Measurements from ENCODE around the gene RBM3.

The RBM3 gene

GRCh38 chrX:48606091-48606490 is 31.8 kb downstream of the RBM3 start:
- Histone ChIP-seq H3K4me2 (ENCODE audit: insufficient read depth, low read length, poor library complexity, severe bottlenecking) (no peak overlapping the region), H3K4me3 (ENCODE audit: low read length in 2 of 2) (no peak overlapping the region), H3K4ac (ENCODE audit: low read length) (no peak overlapping the region), H4K91ac (ENCODE audit: low read depth, low read length, poor library complexity) (no peak overlapping the region), H2BK120ac (ENCODE audit: low read depth, low read length) (no peak overlapping the region), H2AK5ac (ENCODE audit: low read depth, low read length) (no peak overlapping the region), H3K4me1 (ENCODE audit: control insufficient read depth in 2 of 2, insufficient read depth in 1 of 2, low read depth in 1 of 2, low read length in 2 of 2) (no peaks in the 10 kb centered on the region), H2AFZ (ENCODE audit: low read length) (no peak overlapping the region), H2BK12ac (ENCODE audit: low read length) (no peak overlapping the region), H3K14ac (ENCODE audit: low read length) (no peak overlapping the region), H3K79me1 (ENCODE audit: low read depth, low read length) (no peaks in the 10 kb centered on the region), H3K9ac (ENCODE audit: low read depth, low read length, poor library complexity) (no peak overlapping the region), H2BK5ac (ENCODE audit: low read length) (no peak overlapping the region), H3K27ac (replicated peaks; ENCODE audit: low read length) (no peak overlapping the region), H4K8ac (ENCODE audit: low read depth, low read length) (no peak overlapping the region), H3K18ac (ENCODE audit: low read length) (no peak overlapping the region), H3K23ac (ENCODE audit: low read depth, low read length, poor library complexity) (no peak overlapping the region), H3K27me3 (ENCODE audit: control insufficient read depth in 3 of 3, insufficient read depth in 3 of 3, low read depth in 1 of 3, low read length in 3 of 3) (no peaks in the 10 kb centered on the region), H3K36me3 (replicated peaks in 1 of 2; ENCODE audit: control insufficient read depth in 2 of 2, insufficient read depth in 2 of 2, low read length in 2 of 2) (peaks cover 4 to 36% of the 10 kb centered on the region in 2 donors), H2BK15ac (ENCODE audit: low read length) (no peak overlapping the region), H3K9me3 (replicated peaks in 1 of 2; ENCODE audit: control insufficient read depth in 2 of 2, insufficient read depth in 1 of 2, low read depth in 1 of 2, low read length in 2 of 2) (no peaks in the 10 kb centered on the region)
- WGBS, 2 donors (ENCODE audit: extremely low coverage in 2 of 2, insufficient read length in 2 of 2, insufficient replicate concordance in 1 of 2) = no CpG with 5 or more reads among the region's 6 CpGs
- DNase-seq (ENCODE audit: low spot score) = no peak

GRCh38 chrX:48611703-48612102 is 37.4 kb downstream of the RBM3 start:
- Histone ChIP-seq H2BK12ac (ENCODE audit: low read length) (no peak overlapping the region), H3K79me1 (ENCODE audit: low read depth, low read length) (no peaks in the 10 kb centered on the region), H2BK15ac (ENCODE audit: low read length) (no peak overlapping the region), H4K8ac (ENCODE audit: low read depth, low read length) (no peak overlapping the region), H3K27me3 (ENCODE audit: control insufficient read depth in 3 of 3, insufficient read depth in 3 of 3, low read depth in 1 of 3, low read length in 3 of 3) (no peaks in the 10 kb centered on the region), H2BK5ac (ENCODE audit: low read length) (no peak overlapping the region), H2AFZ (ENCODE audit: low read length) (no peak overlapping the region), H3K4ac (ENCODE audit: low read length) (no peak overlapping the region), H3K23ac (ENCODE audit: low read depth, low read length, poor library complexity) (no peak overlapping the region), H3K14ac (ENCODE audit: low read length) (no peak overlapping the region), H2AK5ac (ENCODE audit: low read depth, low read length) (no peak overlapping the region), H3K36me3 (replicated peaks in 1 of 2; ENCODE audit: control insufficient read depth in 2 of 2, insufficient read depth in 2 of 2, low read length in 2 of 2) (no peaks in the 10 kb centered on the region), H3K4me3 (ENCODE audit: low read length in 2 of 2) (no peak overlapping the region), H3K9ac (ENCODE audit: low read depth, low read length, poor library complexity) (no peak overlapping the region), H3K4me1 (ENCODE audit: control insufficient read depth in 2 of 2, insufficient read depth in 1 of 2, low read depth in 1 of 2, low read length in 2 of 2) (no peaks in the 10 kb centered on the region), H3K4me2 (ENCODE audit: insufficient read depth, low read length, poor library complexity, severe bottlenecking) (no peak overlapping the region), H4K91ac (ENCODE audit: low read depth, low read length, poor library complexity) (no peak overlapping the region), H3K18ac (ENCODE audit: low read length) (no peak overlapping the region), H3K27ac (replicated peaks; ENCODE audit: low read length) (no peak overlapping the region), H3K9me3 (replicated peaks in 1 of 2; ENCODE audit: control insufficient read depth in 2 of 2, insufficient read depth in 1 of 2, low read depth in 1 of 2, low read length in 2 of 2) (no peaks in the 10 kb centered on the region), H2BK120ac (ENCODE audit: low read depth, low read length) (no peak overlapping the region)
- no CpG with 5 or more reads among the region's 2 CpGs for WGBS, 2 donors (ENCODE audit: extremely low coverage in 2 of 2, insufficient read length in 2 of 2, insufficient replicate concordance in 1 of 2)
- DNase-seq (ENCODE audit: low spot score) = no peak

GRCh38 chrX:48613502-48614160 is 39.3 kb downstream of the RBM3 start:
- DNase-seq (ENCODE audit: low spot score) = no peak
- no peak overlapping the region for H2AK5ac ChIP-seq (ENCODE audit: low read depth, low read length)
- H3K4me2 ChIP-seq (ENCODE audit: insufficient read depth, low read length, poor library complexity, severe bottlenecking) = no peak overlapping the region
- no peak overlapping the region for H3K9ac ChIP-seq (ENCODE audit: low read depth, low read length, poor library complexity)
- H3K27ac ChIP-seq (replicated peaks; ENCODE audit: low read length) = no peak overlapping the region
- H2BK120ac ChIP-seq (ENCODE audit: low read depth, low read length) = no peak overlapping the region
- no peak overlapping the region for H3K23ac ChIP-seq (ENCODE audit: low read depth, low read length, poor library complexity)
- H2BK12ac ChIP-seq (ENCODE audit: low read length) = no peak overlapping the region
- no peak overlapping the region for H4K91ac ChIP-seq (ENCODE audit: low read depth, low read length, poor library complexity)
- no peak overlapping the region for H3K14ac ChIP-seq (ENCODE audit: low read length)
- H3K27me3 ChIP-seq (ENCODE audit: control insufficient read depth in 3 of 3, insufficient read depth in 3 of 3, low read depth in 1 of 3, low read length in 3 of 3) = no peaks in the 10 kb centered on the region
- no peaks in the 10 kb centered on the region for H3K9me3 ChIP-seq (replicated peaks in 1 of 2; ENCODE audit: control insufficient read depth in 2 of 2, insufficient read depth in 1 of 2, low read depth in 1 of 2, low read length in 2 of 2)
- no peak overlapping the region for H2AFZ ChIP-seq (ENCODE audit: low read length)
- H3K4me3 ChIP-seq (ENCODE audit: low read length in 2 of 2) = no peak overlapping the region
- H3K18ac ChIP-seq (ENCODE audit: low read length) = no peak overlapping the region
- H2BK5ac ChIP-seq (ENCODE audit: low read length) = no peak overlapping the region
- no peak overlapping the region for H3K4ac ChIP-seq (ENCODE audit: low read length)
- H4K8ac ChIP-seq (ENCODE audit: low read depth, low read length) = no peak overlapping the region
- no peaks in the 10 kb centered on the region for H3K79me1 ChIP-seq (ENCODE audit: low read depth, low read length)
- H3K4me1 ChIP-seq (ENCODE audit: control insufficient read depth in 2 of 2, insufficient read depth in 1 of 2, low read depth in 1 of 2, low read length in 2 of 2) = no peaks in the 10 kb centered on the region
- no CpG with 5 or more reads among the region's 6 CpGs for WGBS, 2 donors (ENCODE audit: extremely low coverage in 2 of 2, insufficient read length in 2 of 2, insufficient replicate concordance in 1 of 2)
- no peaks in the 10 kb centered on the region for H3K36me3 ChIP-seq (replicated peaks in 1 of 2; ENCODE audit: control insufficient read depth in 2 of 2, insufficient read depth in 2 of 2, low read length in 2 of 2)
- H2BK15ac ChIP-seq (ENCODE audit: low read length) = no peak overlapping the region

- WGBS, 2 donors (ENCODE audit: extremely low coverage in 2 of 2, insufficient read length in 2 of 2, insufficient replicate concordance in 1 of 2) = no CpG with 5 or more reads among the region's 5 CpGs
- Histone ChIP-seq H2BK12ac (ENCODE audit: low read length) (no peak overlapping the region), H3K4me3 (ENCODE audit: low read length in 2 of 2) (no peak overlapping the region), H3K4ac (ENCODE audit: low read length) (no peak overlapping the region), H3K27ac (replicated peaks; ENCODE audit: low read length) (no peak overlapping the region), H2BK5ac (ENCODE audit: low read length) (no peak overlapping the region), H3K4me1 (ENCODE audit: control insufficient read depth in 2 of 2, insufficient read depth in 1 of 2, low read depth in 1 of 2, low read length in 2 of 2) (no peaks in the 10 kb centered on the region), H3K4me2 (ENCODE audit: insufficient read depth, low read length, poor library complexity, severe bottlenecking) (no peak overlapping the region), H4K8ac (ENCODE audit: low read depth, low read length) (no peak overlapping the region), H2BK120ac (ENCODE audit: low read depth, low read length) (no peak overlapping the region), H2AK5ac (ENCODE audit: low read depth, low read length) (no peak overlapping the region), H3K27me3 (ENCODE audit: control insufficient read depth in 3 of 3, insufficient read depth in 3 of 3, low read depth in 1 of 3, low read length in 3 of 3) (no peaks in the 10 kb centered on the region), H2AFZ (ENCODE audit: low read length) (peak overlapping the region; percentile 61), H3K79me1 (ENCODE audit: low read depth, low read length) (no peaks in the 10 kb centered on the region), H3K23ac (ENCODE audit: low read depth, low read length, poor library complexity) (no peak overlapping the region), H3K9ac (ENCODE audit: low read depth, low read length, poor library complexity) (no peak overlapping the region), H3K9me3 (replicated peaks in 1 of 2; ENCODE audit: control insufficient read depth in 2 of 2, insufficient read depth in 1 of 2, low read depth in 1 of 2, low read length in 2 of 2) (no peaks in the 10 kb centered on the region), H4K91ac (ENCODE audit: low read depth, low read length, poor library complexity) (no peak overlapping the region), H3K36me3 (replicated peaks in 1 of 2; ENCODE audit: control insufficient read depth in 2 of 2, insufficient read depth in 2 of 2, low read length in 2 of 2) (no peaks in the 10 kb centered on the region), H3K14ac (ENCODE audit: low read length) (no peak overlapping the region), H2BK15ac (ENCODE audit: low read length) (no peak overlapping the region), H3K18ac (ENCODE audit: low read length) (peak overlapping the region; percentile 3)
- no peak for DNase-seq (ENCODE audit: low spot score)
Observed at GRCh38 chrX:48616576-48616975, 42.3 kb downstream of the RBM3 start.
